Stimulated activated CD8-positive, alpha-beta memory T cell treated with anti-CD3 and anti-CD28 coated beads, Interleukin-12 subunit alpha, Interleukin-12 subunit beta, amount 100 ng/mL, for 24 hours (primary cell): ENCODE results near the gene RGS3.

Experiments used
- DNase-seq: peaks from one replicate; pipeline ENCODE4 v3.0.0-alpha.2; 2020; ENCODE audit errors: extremely low read depth

RGS3 gene

GRCh38 chr9:113600871-113601614 is 137.5 kb downstream of the RGS3 start:
- no peak for DNase-seq

GRCh38 chr9:113601656-113602055 is 138.1 kb downstream of the RGS3 start:
- no peak for DNase-seq

DNA sequence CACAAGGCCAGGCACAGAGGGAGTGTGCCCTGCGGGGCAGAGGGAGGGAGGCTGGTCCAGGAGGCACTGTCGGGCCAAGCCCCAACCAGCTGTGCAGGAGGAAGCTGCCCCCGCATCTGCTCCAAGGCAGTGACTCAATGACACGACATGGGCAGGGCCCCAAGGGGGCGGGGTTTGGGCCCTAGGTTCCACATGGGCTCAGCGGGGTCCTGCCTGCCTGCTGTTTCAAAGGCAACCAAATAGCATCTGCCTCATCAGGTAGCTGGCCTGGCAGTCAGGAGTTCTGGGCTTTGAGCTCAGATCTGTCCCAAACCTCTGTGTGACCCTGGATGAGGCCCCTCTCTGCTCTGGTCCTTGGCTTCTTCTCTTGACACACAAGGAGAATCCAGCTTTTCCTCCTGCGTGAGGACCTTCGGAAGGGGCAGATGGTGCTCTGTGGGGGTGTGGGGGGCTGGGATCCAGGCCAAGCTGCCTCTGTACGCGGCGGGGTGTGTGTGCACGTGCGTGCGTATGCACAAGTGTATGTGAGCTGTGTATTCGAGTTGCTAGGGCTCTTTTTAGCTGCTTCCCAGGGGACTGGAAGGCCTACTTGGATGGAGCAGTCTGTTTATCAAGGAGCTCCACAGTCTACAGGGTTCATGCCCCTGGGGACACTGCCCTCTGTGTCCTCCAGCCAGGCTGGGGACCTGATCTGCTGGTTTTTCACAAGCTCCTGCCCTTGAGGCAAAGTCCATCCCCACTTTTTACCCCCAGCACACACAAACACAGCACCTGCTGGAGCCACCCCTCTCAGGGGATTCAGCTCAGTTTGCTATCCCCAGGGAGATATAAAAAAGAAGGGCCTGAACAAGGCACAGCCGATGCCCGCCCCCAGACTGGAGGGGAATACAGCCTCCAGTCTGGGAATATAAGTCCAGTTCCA is 138.9 kb downstream of the RGS3 start:
- peak; percentile 37 for DNase-seq

- DNase-seq, result no peak
Measured at GRCh38 chr9:113603048-113603375, 139.5 kb downstream of the RGS3 start.

GRCh38 chr9:113603773-113604172 is 140.2 kb downstream of the RGS3 start:
- no peak for DNase-seq

GRCh38 chr9:113604393-113604792 is 140.9 kb downstream of the RGS3 start:
- no peak for DNase-seq

- DNase-seq, result no peak
Measured at GRCh38 chr9:113606510-113606909, 143.0 kb downstream of the RGS3 start.

DNA sequence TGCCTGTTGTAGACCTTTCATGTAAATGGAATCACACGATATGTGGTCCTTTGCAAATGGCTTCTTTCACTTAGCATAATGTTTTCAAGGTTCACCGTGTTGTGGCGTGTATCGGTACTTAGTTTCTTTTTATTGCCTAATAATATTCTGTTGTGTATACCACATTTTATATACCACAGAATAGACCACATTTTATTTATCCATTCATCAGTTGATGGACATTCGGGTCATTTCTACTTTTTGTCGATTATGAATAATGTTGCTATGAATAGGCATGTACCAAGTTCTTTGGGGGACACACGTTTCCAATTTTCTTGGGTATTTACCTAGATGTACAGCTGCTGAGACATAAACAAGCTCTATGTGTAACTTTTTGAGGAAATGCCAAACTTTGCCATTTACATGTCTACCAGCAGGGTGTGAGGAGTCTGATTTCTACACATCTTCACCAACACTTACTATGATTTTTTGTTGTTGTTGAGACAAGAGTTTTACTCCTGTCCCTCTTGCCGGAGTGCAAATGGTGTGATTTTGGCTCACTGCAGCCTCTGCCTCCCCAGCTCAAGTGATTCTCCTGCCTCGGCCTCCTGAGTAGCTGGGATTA is 144.7 kb downstream of the RGS3 start:
- no peak for DNase-seq

- no peak for DNase-seq
Measured at GRCh38 chr9:113609562-113610318, 146.2 kb downstream of the RGS3 start.

GRCh38 chr9:113611461-113612215 is 148.1 kb downstream of the RGS3 start:
- DNase-seq, result no peak

DNA sequence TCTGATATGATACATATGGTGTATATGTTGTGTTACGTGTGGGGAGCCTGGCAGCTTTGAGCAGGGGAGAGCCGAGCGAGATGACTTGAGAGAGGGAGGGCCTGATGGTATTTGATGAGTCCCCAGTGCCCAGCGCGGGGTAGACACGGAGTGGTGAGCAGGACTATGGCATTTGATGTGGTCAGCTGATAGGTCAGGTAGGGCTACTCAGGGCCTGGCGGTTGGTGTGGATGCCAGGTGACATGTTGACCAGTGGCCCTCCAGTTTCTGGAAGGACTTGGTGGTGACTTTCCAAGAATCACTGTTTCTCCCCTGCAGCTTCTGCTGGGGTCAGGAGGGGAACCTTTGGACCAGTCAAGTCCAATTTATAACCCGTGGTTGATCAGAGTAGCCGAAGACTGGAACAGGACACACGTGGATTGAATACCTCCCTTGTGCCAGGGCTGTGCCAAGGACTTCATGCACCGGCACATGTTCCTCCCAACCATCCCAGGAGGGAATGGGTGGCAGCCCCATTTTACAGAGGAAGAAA is 148.8 kb downstream of the RGS3 start:
- DNase-seq, result no peak

DNA sequence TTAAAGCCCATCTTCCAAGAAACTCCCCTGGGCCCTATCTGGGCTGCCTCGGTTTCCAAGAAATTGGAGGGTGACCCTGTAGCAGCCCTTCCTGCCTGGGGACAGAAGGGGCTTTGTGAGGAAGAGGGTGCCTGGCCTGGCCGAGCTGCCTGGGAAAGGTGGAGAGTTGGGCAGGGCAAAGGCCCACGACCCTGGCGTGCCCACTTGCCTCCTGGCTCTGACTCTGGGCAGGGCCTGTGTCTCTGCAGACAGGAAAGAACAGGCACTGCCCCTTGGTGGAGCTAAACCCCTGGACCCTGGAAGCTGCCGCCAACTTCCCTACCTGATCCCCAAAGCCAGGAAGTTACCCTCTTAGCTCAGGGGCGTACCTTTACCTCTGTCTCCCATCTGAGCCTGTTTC is 149.3 kb downstream of the RGS3 start:
- DNase-seq, result no peak

- no peak for DNase-seq
Measured at GRCh38 chr9:113613815-113614413, 150.4 kb downstream of the RGS3 start.

- no peak for DNase-seq
Measured at GRCh38 chr9:113614843-113615648, 151.5 kb downstream of the RGS3 start.

DNA sequence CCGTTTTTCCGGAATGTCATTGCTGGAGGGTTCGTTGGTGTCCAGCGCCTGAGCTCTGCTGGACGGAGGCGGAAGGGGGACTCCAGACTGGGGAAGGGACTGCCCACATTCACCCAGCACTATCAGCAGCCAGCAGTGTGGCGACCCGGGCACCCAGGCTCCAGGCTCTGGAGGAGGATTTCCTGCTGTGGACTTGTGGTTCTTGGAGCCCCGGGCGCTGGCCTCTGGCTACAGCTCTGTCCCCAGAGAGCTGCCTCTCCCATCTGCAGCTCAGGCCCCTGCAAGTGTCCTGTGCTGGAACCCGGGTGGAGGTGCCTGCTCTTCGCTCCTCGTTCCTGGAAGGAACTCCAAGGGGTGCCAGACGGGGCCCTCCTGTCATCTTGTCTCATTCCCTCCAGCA is 152.6 kb downstream of the RGS3 start:
- no peak for DNase-seq

DNA sequence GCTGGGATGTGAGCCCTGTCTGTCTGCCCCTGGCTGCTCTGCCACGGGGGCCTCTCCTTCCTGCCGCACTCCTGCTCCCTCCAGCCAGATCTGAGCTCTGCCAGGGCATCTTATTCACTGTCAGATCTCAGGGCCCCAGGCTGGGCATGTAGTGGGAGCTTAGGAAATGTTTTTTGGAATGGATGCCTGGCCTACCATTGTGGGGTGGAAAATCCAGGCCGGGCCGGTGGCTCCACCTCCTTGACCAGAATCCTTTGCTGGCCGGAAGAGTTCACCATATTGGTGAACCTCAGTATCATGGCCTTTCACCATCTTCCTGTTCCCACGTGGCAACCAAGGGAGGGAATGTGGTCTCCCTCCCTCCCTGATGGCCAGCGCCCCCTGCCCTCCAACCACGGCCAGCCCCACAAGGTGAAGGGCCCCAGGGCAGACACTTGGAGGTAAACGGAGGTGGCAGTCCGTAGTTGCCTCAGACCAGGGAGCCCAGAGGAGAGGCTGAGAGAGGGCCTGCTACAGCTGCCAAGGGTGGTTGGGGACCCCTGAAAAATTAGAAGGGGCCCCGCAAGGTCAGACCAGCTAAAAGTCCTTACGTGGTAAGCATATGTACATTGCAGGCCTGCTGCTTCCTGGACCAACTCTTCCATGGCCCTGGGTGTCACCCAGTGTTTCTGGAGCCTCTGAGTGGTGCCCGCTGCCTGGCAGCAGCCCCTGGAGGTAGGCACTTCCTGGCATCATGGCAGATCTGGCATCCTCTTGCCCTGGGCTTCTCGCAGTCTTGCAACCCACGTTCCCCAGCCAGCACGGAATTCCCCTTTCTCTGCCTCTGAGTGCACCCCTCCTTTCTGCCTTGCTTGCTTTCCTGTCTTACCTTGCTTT is 153.3 kb downstream of the RGS3 start:
- no peak for DNase-seq

DNA sequence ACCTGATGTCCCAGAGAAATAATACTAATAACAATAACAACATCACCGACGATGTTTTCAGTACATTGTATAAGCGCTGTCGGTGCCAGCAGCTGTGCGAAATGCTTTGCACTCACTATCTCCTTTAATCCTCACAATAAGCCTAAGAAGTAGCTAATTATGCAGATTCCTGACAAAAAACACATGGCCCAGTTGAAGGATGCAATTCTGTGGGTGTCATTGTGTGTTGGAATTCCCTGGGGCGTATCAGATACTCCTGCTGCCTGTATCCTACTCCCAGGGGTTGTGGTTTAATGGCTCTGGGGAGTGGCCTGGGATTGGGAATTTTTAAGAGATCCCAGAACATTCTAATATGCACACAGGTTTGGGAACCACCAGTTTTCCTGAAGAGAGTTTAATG is 154.0 kb downstream of the RGS3 start:
- DNase-seq, result no peak

DNA sequence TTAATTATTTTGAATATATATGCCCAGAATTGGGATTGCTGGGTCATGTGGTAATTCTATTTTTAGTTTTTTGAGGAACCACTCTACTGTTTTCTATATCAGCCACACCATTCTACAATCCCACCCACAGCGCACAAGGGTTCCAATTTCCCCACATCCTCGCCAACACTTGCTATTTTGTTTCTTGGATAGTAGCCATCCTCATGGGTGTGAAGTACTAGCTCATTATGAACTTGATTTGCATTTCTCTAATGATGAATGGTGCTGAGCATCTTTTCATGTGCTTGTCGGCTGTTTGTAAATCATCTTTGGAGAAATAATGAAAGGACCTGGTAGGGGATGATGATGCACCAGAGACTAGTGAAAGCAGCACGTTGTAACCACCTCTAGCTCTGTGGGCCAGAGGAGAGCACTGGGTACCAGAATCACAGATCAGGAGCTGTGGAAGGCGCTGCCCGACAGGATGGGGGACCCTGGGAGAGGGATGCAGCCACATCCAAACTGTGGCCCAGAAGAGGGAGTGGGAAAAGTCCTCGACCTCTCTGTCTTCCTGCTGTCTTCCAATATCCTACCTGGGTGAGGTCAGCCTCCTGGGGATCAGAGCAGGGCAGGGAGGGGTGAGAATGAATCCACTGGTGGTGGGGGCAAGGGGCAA is 155.4 kb downstream of the RGS3 start:
- no peak for DNase-seq
